CD4-positive, alpha-beta T cell treated with Interleukin-12 subunit alpha and Interleukin-12 subunit beta, for 1 hour (primary cell): ENCODE results near the gene PRKACA.
"Not testable (repeated sequence)": the region's sequence is repeated elsewhere in the genome, so short reads cannot be mapped to it uniquely, and the experiment has no call there.

ENCODE experiments used
- DNase-seq: peaks from one replicate; pipeline ENCODE4 v3.0.0-alpha.2; 2020

The PRKACA gene

DNA sequence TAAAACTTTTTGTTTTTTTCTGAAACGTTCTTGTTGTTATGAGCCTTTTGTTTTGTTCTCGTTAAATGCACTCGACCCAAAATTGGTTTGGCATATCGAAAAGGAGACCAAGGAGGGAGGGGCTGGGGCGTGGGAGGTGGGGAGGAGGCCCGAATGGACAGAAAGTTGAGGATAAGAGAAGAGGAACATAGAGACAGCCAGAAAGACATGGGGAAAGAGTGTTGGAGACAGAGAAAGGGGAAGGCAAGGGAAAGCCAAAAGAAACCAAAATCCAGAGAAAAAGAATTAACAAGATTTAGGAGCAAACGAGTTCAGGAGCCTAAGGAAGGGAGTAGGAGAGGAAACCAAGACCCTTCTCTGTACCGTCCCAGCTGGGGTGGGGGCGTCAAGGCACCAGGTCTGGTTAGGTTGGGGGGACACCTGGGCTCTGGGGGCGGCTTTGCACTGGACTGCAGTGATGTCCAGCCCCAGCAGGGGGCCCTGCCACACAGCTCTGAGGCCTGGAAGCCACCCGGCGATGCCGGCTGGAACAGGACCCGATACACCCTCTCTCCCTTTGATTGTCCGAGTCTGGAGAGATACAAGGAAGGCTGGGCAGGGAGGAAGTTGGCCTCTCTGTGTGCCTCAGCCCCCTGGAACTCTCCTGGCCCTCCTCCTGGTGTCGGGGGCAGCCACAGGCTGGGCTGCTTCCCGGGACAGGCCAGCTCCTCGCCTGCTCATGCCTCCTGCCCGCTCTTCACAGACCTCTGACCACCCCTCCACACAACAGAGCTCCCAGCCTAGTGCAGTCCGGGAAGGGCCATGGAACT, 30.4 kb upstream of the PRKACA start:
- DNase-seq = peak; percentile 66

DNA sequence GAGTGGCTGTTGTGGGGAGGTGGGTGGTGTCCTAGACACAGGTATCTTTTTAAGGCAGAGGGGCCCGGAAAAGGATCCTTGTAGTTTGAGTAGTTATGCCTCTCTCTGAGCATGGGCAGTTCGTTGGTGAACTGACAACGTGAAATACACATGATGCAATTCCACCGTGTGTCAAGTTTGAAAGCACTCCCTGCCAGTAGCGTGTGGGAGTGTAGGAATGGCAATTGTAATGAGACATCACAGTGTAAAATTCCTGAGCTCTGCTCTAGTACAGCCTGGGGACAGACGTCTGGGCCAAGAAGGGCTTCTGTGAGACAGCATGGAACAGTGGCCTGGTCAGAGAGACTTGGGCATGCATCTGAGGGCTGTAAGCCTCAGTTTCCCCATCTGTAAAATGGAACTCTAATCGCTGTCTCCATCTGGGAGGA, 29.2 kb upstream of the PRKACA start:
- no peak for DNase-seq

DNA sequence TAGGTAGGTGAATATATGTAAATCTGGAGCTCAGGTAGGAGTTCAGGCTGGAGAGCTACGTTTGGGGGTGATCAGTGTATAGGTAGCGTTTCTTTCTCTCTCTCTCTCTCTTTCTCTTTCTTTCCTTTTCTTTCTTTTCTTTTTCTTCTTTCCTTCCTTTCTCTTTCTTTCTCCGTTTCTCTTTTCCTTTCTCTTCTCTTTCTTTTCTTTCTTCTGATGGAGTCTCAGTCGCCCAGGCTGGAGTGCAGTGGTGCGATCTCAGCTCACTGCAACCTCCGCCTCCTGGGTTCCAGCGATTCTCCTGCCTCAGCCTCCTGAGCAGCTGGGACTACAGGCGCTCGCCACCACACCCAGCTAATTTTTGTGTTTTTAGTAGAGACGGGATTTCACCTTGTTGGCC, 28.6 kb upstream of the PRKACA start:
- DNase-seq = not testable (repeated sequence)

GRCh38 chr19:14145381-14145780, 27.8 kb upstream of the PRKACA start:
- no peak for DNase-seq

DNA sequence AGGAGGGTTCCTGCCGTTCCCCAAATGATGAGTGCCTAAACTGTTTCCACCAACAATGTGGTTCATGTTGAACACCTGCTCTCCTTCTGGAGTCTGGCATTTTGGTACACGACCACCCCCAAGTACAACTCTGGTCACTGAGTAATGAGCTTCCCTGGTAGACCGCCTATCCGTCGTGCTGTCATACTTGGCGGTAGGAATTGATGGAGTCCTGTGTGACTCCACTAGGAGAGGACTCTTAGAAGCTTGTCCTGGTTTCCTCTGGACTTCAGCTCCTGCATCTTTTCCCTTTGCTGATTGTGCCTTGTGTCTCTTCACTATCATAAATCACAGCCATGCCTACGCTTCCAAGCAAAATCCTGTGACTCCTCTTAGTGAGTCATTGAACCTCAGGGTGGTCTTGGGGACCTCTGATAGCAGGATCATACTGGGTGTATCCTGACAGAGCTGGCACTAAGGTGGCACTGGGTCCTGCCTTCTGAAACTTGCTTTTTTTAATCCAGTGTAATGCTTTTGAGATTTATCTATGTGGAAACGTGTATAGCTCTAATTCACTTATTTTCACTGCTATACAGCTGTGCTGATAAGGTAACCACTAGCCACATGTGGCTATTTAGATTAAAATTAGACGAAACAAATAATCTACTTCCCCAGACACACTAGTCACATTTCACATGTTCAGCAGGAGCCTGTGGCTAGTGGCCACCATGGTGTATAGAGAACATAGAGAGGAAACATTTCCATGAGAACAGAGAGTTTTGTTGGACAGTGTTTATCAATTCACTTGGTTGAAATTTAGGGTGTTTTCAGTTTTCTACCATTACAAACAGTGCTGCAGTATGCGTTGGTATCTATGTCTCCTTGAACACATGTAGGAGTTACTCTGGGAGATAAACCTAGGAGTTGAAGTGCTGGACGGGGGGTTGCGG, 25.0 kb upstream of the PRKACA start:
- no peak for DNase-seq

GRCh38 chr19:14141041-14141440, 23.5 kb upstream of the PRKACA start:
- DNase-seq = no peak

- DNase-seq = no peak
Observed at GRCh38 chr19:14139944-14140343, 22.4 kb upstream of the PRKACA start.

- DNase-seq = no peak
Observed at GRCh38 chr19:14138576-14139265, 21.2 kb upstream of the PRKACA start.

- DNase-seq = peak; percentile 98
Observed at GRCh38 chr19:14136509-14137281, 19.1 kb upstream of the PRKACA start, which contains the start of gene ASF1B. Gene ASF1B (minus strand): TSS chr19:14136589. CDS start chr19:14136456, 133 bp downstream.

DNA sequence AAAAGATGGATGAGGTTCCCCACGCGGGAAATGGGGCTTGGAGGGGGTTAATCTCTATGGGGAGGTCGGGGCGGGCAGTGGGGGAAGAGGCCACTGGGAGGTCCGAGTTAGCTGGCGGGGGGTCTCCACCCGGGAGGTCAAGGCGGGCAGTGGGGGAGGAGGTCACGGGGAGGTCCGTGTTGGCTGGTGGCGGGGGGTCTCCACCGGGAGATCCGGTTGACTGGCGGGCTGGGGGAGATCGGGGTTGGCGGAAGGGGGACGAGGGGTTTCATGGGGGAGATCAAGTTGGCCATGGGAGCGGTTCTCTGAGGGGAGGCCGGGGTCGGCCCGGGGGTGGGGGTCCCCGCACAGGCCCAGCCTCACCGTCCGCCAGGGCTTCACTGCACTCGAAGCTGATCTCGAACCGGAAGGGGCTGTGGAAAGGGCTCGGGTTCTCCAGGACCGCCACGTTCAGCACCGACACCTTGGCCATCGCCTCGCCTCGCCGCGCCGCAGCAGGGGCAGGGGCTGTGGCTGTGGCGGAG, 18.5 kb upstream of the PRKACA start:
- DNase-seq = no peak

DNA sequence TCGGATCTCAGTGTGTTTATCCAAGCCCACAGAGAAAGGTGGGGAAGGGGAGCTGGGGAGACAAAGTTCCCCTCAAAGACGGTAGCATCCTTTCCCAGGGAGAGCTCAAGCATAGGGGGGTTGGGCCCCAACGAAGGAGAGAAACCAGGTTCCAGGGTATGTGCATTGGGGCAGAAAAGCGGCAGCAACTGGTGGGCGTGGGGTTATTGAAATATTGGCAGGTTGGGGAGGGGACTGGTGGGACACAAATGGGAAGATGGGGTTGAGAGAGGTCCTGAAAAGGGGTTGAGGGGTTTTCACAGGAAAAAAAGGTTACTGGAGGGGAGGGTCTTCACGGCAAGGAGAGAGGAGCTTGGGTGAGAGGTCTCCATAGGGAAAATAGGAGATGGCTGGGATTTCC, 17.8 kb upstream of the PRKACA start:
- DNase-seq = no peak

DNA sequence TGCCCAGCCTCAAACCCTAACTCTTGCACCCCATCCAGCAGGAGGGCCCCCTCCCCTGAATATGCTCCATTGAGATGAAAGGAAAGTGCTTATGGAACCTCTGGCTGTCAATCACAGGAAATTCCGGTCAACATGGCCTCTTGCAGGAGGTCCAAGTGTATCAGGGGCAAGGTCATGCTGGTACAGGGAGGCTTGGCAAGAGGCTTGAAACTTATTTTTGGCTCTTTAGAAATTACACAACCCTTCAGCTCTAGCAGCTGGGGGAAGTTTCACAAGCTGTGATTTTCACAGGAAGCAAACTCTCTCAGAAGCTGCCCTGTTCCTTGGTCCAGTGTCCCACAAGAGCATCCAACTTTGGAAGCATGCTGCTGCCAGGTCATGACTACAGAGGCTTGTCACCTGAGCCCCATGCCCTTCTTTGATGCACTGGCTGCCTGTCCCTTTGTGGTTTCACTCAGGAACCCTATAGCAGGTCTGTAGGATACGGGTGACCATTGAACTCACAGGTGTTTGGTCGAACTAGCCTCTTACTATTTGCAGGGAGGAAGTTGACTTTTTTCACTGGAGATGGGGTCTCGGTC, 10.5 kb upstream of the PRKACA start:
- no peak for DNase-seq

- DNase-seq = no peak
Observed at GRCh38 chr19:14127176-14127575, 9.6 kb upstream of the PRKACA start.

GRCh38 chr19:14122924-14123323, 5.4 kb upstream of the PRKACA start:
- no peak for DNase-seq

- DNase-seq = no peak
Observed at GRCh38 chr19:14120497-14120780, 2.9 kb upstream of the PRKACA start.

GRCh38 chr19:14119644-14120496, 2.3 kb upstream of the PRKACA start:
- DNase-seq = no peak

DNA sequence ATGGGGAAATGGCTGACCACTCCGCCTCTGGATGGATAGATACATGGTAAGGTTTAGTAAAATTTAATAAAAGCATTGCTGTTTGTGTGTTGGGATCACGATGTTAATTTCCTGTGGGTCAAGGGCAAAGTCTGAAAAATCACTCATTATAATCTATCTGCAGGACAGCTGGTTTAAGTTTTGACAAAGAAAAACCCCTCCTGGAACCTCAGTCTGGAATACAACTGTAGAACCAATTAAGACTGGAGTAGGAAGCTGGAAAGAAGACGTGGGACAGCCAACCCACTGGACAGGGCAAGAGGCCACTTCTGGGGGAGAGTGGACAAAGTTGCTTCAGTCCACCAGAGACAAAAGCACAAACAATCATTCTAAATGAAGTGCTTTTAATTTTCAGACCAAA, 1.6 kb upstream of the PRKACA start:
- no peak for DNase-seq

GRCh38 chr19:14118165-14119051, 846 bp upstream of the PRKACA start:
- DNase-seq = peak; percentile 60

GRCh38 chr19:14116918-14117578, 514 bp downstream of the PRKACA start:
- DNase-seq = peak; percentile 14
